ENCODE data around the gene FAM163B.

Gene FAM163B

DNA sequence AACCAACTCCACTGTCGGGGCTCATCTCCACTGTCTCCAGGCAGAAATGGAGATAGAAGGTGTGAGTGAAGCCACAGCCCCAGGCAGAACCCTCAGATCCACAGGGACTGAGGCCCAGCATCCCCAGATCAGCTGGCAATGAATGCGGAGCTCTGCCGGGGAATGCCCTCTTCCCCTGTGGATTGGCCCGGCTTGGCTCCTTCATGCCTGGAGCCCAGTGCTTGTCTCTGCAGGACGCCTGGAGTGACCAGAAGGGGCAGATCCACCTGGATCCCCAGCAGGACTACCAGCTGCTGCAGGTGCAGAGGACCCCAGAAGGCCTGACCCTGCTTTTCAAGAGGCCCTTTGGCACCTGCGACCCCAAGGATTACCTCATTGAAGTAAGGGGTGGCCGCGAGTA lies 30.4 kb upstream of the FAM163B start:
- no peak overlapping the region for H3K4me3 ChIP-seq (ENCODE audit: low read length)
- TF ChIP-seq, protein P1, sequence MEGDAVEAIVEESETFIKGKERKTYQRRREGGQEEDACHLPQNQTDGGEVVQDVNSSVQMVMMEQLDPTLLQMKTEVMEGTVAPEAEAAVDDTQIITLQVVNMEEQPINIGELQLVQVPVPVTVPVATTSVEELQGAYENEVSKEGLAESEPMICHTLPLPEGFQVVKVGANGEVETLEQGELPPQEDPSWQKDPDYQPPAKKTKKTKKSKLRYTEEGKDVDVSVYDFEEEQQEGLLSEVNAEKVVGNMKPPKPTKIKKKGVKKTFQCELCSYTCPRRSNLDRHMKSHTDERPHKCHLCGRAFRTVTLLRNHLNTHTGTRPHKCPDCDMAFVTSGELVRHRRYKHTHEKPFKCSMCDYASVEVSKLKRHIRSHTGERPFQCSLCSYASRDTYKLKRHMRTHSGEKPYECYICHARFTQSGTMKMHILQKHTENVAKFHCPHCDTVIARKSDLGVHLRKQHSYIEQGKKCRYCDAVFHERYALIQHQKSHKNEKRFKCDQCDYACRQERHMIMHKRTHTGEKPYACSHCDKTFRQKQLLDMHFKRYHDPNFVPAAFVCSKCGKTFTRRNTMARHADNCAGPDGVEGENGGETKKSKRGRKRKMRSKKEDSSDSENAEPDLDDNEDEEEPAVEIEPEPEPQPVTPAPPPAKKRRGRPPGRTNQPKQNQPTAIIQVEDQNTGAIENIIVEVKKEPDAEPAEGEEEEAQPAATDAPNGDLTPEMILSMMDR (conservative IDR thresholded peaks at IDR 0.05; ENCODE audit: low read length) = no peak
- no peak for DNase-seq (ENCODE audit: low read depth)

DNA sequence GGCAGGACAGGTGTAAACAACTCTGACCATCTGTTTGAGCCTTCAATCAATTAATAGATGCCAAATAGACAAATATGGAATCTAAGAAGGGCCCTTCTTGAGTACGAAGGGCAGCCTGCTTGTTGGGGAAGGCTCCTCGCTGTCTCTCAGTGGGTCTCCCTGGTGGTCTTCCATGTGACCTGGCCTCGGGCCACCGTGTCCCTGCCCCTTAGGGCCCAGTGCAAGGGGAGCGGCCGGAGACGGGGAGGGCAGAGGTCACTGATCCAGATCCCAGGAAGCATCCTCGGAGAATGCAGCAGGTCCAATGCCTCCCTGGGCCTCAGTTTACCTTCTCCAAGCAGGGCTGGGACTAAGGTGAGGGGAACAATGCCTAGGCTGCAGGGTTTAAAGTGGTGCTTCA lies 29.5 kb upstream of the FAM163B start:
- TF ChIP-seq, protein P1 (conservative IDR thresholded peaks at IDR 0.05; ENCODE audit: low read length) = no peak
- no peak overlapping the region for H3K4me3 ChIP-seq (ENCODE audit: low read length)
- no peak for DNase-seq (ENCODE audit: low read depth)

DNA sequence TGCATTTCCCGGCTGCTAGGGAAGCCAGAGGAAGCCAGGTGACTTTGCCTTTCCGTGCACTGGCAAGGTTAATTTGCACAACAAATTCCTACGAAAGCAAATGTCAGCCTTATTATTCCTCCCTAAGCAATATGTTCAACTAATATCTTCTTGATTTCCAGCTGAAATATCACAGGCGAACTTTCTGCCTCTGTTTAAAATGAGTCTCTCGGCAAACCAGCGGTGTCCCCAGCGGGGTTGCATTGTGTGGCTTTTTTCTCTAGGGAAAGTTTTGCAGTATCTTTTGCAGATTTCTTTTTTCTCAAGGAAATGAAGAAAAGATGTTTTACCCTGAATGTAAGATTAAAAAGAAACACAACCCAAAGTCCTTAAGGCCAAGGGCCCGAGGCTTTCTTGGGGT lies 28.9 kb upstream of the FAM163B start:
- DNase-seq (ENCODE audit: low read depth) = no peak
- no peak overlapping the region for H3K4me3 ChIP-seq (ENCODE audit: low read length)
- TF ChIP-seq, protein P1 (conservative IDR thresholded peaks at IDR 0.05; ENCODE audit: low read length) = no peak

DNA sequence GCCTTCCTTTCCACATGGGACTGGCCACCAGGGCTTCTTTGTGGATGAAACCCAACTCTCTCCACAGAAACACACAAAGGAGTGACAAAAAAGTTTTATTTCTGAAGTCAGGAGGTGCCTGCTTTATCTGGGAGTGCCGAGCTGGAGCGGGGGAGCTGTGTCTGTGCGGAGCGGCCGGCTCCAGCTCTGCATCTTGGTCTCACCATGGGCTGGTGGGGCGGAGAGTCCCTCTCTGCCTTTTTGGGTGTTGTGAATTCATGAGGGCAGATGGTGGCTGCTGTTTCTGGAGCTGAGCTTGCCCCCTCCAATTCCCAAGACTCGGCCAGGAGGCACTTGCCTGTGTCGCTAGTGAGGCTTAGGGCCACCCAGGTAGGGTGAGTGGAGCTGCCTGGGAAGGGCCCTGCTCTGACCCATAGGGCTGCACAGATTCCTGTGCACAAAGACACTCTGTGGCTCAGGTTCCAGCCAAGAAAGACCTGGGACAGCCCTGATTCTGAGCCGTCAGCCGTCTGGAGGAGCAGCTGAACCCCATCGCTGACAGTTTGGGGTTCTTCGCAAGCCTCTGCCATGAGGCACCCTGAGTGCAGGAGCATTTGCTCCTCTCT lies 28.4 kb upstream of the FAM163B start:
- no peak overlapping the region for H3K4me3 ChIP-seq (ENCODE audit: low read length)
- DNase-seq (ENCODE audit: low read depth) = no peak
- TF ChIP-seq, protein P1 (conservative IDR thresholded peaks at IDR 0.05; ENCODE audit: low read length) = no peak

DNA sequence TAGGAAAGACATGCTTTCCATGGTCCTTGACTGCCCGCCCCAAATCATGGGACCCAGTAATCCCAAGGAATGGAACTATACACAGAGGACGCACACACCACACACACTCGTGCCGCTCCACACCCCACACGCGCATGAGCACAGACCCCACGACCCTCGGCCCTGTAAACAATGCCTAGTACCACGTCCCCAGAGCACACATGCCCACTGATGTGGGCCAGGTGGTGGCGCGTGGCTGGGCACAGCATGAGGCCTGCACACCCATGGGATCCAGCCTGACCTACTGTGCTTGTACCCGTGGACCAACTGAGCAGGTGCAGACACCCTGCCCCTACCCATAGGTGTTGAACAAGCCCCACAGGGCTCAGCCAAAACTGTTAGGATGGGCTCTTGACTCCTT lies 27.7 kb upstream of the FAM163B start:
- no peak overlapping the region for H3K4me3 ChIP-seq (ENCODE audit: low read length)
- TF ChIP-seq, protein P1 (conservative IDR thresholded peaks at IDR 0.05; ENCODE audit: low read length) = no peak
- no peak for DNase-seq (ENCODE audit: low read depth)

DNA sequence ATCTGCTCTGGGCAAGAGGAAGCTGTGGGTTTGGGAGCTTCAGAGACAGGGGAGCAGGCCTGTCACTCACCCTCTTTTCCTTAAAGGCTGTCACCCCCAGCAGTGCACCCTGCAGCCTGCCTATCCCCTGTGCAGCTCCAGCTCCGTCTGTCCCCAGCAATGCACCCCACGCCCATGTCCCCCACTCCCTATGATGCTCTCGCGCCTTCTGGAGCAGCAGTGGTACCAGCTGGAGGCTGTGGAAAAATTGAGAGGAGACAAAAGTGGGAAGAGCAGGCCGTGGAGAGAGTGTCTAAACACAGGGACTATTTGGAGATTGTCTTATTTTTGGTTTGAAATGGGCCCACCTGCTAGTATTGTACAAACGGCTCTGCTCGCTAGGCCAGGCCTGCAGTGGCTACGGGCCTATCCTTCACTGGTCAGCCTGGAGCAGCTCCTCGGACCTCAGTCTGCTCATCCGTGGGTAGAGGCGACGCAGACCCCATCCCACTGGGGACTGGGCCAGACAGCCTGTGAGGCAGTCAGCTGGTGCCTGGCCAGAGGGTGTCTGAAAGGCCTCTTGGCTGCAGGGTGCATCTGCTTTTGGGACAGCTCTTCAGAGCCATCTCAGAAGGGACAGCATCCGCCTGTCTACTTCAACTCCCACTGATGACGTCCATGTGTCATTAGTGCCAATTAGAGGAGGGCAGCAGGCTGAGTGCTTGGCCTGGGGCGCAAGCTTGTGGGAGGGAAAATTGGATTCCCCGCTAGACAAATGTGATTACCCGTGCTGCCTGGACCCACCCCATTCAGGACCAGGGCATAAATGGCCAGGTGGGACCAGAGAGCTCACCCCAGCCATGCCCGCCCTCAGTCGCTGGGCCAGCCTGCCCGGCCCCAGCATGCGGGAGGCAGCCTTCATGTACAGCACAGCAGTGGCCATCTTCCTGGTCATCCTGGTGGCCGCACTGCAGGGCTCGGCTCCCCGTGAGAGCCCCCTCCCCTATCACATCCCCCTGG lies 26.6 kb upstream of the FAM163B start, which contains the start of gene DBH:
Gene DBH (plus strand): TSS at position 831 of the 999 bp plus-strand sequence. CDS start 9 bp downstream, at position 840.
- DNase-seq (ENCODE audit: low read depth) = no peak
- H3K4me3 ChIP-seq (ENCODE audit: low read length) = no peak within 1 kb of the TSS
- TF ChIP-seq, protein P1 (conservative IDR thresholded peaks at IDR 0.05; ENCODE audit: low read length) = no peak

Measured in AG10803 (cell line).